GM12878 (cell line): ENCODE data around the gene AP1M2. TPM values are rescaled to one million over a fixed set of nuclear protein-coding genes. Genes with fewer than 3 reads are reported as not detected.

Experiments
- ATAC-seq: fragments of 200-7000 bp; cut with Tn5 transposase; 3 replicates; pipeline ENCODE4 v1.9.1; 2020; ENCODE audit warnings: mild to moderate bottlenecking, moderate library complexity
- BruUV-seq: library from RNA; stranded (reverse); fragments of 400-500 nt; replicated peaks from 2 replicates; lab custom pipeline; 2021; lab: Mats Ljungman, UMichigan
- CTCF ChIA-PET: fragments of 300-600 bp; sonication (Branson Sonifier 250); formaldehyde crosslinking; extraction: SDS; loops from one replicate; lab custom pipeline; 2021; ENCODE audit warnings: inconsistent platforms; lab: Yijun Ruan, JAX
- POLR2A ChIA-PET: fragments of 350-600 bp; formaldehyde crosslinking; extraction: SDS; loops from one replicate; lab custom pipeline; 2021; ENCODE audit warnings: inconsistent platforms; lab: Charles Lee
- RAD21 ChIA-PET: fragments of 300-600 bp; sonication (Branson Sonifier 250); formaldehyde crosslinking; loops from one replicate; lab custom pipeline; 2023; ENCODE audit warnings: antibody characterized with exemption; ENCODE audit not compliant: unreplicated experiment; lab: Charles Lee
- SMC1A ChIA-PET: fragments of 300-600 bp; sonication (Branson Sonifier 250); formaldehyde crosslinking; loops from one replicate; lab custom pipeline; 2023; ENCODE audit not compliant: unreplicated experiment, uncharacterized antibody; lab: Charles Lee
- DNase-seq: peaks from one replicate; pipeline ENCODE4 v3.0.0-alpha.2; 2011; ENCODE audit warnings: low read depth, low spot score
- FAIRE-seq: peaks from 3 replicates; lab custom pipeline; 2011; peaks lifted over from hg19 to GRCh38; lab: Jason Lieb, UNC
- H2AFZ ChIP-seq: 2 replicates; pipeline ENCODE4 v1.6.0; 2011; ENCODE audit warnings: low read depth, low read length, control low read depth; ENCODE audit not compliant: control insufficient read depth
- H3K27ac ChIP-seq: 2 replicates; pipeline ENCODE4 v1.5.1; 2011; ENCODE audit warnings: control low read depth; ENCODE audit not compliant: control insufficient read depth, insufficient read depth
- H3K27me3 ChIP-seq, 2 experiments: replicated peaks in 1 of 2; 2 replicates each; pipeline versions ENCODE4 v1.6.0 to v1.6.1; 2011; ENCODE audit warnings: low read length in 1 of 2; ENCODE audit not compliant: control insufficient read depth in 2 of 2, insufficient read depth in 2 of 2
- H3K36me3 ChIP-seq, 2 experiments: 2 replicates each; pipeline ENCODE4 v1.5.1; 2011; ENCODE audit warnings: low read length in 1 of 2; ENCODE audit not compliant: control insufficient read depth in 2 of 2, insufficient read depth in 2 of 2
- H3K4me1 ChIP-seq: 2 replicates; pipeline ENCODE4 v1.6.1; 2011; ENCODE audit warnings: mild to moderate bottlenecking, low read length, moderate library complexity, mixed read lengths; ENCODE audit not compliant: control insufficient read depth, insufficient read depth
- H3K4me2 ChIP-seq: 2 replicates; pipeline ENCODE4 v1.6.0; 2011; ENCODE audit warnings: control low read depth; ENCODE audit not compliant: control insufficient read depth, insufficient read depth
- H3K4me3 ChIP-seq: fragments of 200-600 bp; sonication (generic); 2 replicates; pipeline ENCODE4 v1.5.1; 2016
- H3K79me2 ChIP-seq: 2 replicates; pipeline ENCODE4 v1.6.0; 2011; ENCODE audit warnings: low read length; ENCODE audit not compliant: control insufficient read depth, insufficient read depth
- H3K9ac ChIP-seq: 2 replicates; pipeline ENCODE4 v1.8.0; 2011; ENCODE audit warnings: low read length, control low read depth, mixed read lengths; ENCODE audit not compliant: control insufficient read depth, insufficient read depth
- H3K9me3 ChIP-seq: replicated peaks from 3 replicates; pipeline ENCODE4 v1.5.1; 2011; ENCODE audit warnings: mild to moderate bottlenecking, low read length; ENCODE audit not compliant: control insufficient read depth, insufficient read depth
- H4K20me1 ChIP-seq: 2 replicates; pipeline ENCODE4 v1.6.0; 2011; ENCODE audit not compliant: control insufficient read depth, insufficient read depth
- BACH1 ChIP-seq: fragments of 450-650 bp; IDR thresholded peaks from 2 replicates; pipeline ENCODE4 v1.6.1; 2017; ENCODE audit warnings: mild to moderate bottlenecking, borderline replicate concordance
- BCL11A ChIP-seq: IDR thresholded peaks from 2 replicates; pipeline ENCODE4 v1.6.1; 2011; ENCODE audit warnings: low read depth, low read length
- CBFB ChIP-seq: IDR thresholded peaks from 2 replicates; pipeline ENCODE4 v1.6.1; 2016; ENCODE audit warnings: antibody characterized with exemption, low read depth
- HCFC1 ChIP-seq: fragments of 150-350 bp; IDR thresholded peaks from 2 replicates; pipeline ENCODE4 v1.6.1; 2014; ENCODE audit warnings: low read length
- MTA3 ChIP-seq: IDR thresholded peaks from 2 replicates; pipeline ENCODE4 v1.6.1; 2012; ENCODE audit warnings: low read length, inconsistent platforms, borderline replicate concordance
- NBN ChIP-seq: fragments of 450-650 bp; IDR thresholded peaks from 2 replicates; pipeline ENCODE4 v1.6.1; 2016
- NFYB ChIP-seq: IDR thresholded peaks from 2 replicates; pipeline ENCODE4 v1.6.1; 2011; ENCODE audit warnings: low read depth, mild to moderate bottlenecking, low read length, improper control_type of control experiment, moderate library complexity; ENCODE audit not compliant: insufficient read depth
- POU2F2 ChIP-seq: IDR thresholded peaks from 3 replicates; pipeline ENCODE4 v1.6.1; 2011; ENCODE audit warnings: low read depth, mild to moderate bottlenecking, low read length, borderline replicate concordance
- RCOR1 ChIP-seq: conservative IDR thresholded peaks from 2 replicates; pipeline ENCODE4 v1.6.1; 2012; ENCODE audit warnings: low read depth, low read length, improper control_type of control experiment
- RUNX3 ChIP-seq: IDR thresholded peaks from 2 replicates; pipeline ENCODE4 v1.6.1; 2012; ENCODE audit warnings: low read length, inconsistent platforms
- SREBF1 ChIP-seq: IDR thresholded peaks from 2 replicates; pipeline ENCODE4 v1.6.1; 2012; ENCODE audit warnings: mild to moderate bottlenecking, low read length
- STAT1 ChIP-seq: fragments of 450-650 bp; conservative IDR thresholded peaks from 2 replicates; pipeline ENCODE4 v1.6.1; 2014; ENCODE audit warnings: antibody characterized with exemption, mild to moderate bottlenecking
- WGBS: methylation state at CpG from one replicate; pipeline ENCODE4 v1.1.6; 2016; ENCODE audit warnings: low lambda C conversion rate; ENCODE audit not compliant: insufficient replicate concordance, insufficient coverage; ENCODE audit errors: missing lambda C conversion rate; 5-methylcytosine and 5-hydroxymethylcytosine counted together
- in situ Hi-C: fragments of 300-500 bp; cut with MboI; formaldehyde crosslinking; loops from 9 replicates; pipeline ENCODE4 v1.14.3; 2018; ENCODE audit warnings: mixed read lengths
- intact Hi-C: fragments of 100-400 bp; cut with micrococcal nuclease; formaldehyde crosslinking; loops from one replicate; pipeline ENCODE4 v1.14.2; 2022; ENCODE audit not compliant: unreplicated experiment
- polyA plus RNA-seq, 11 experiments: library from polyadenylated mRNA; depleted of rRNA in 4 of 11; unstranded in 6 of 11; stranded (reverse) in 5 of 11; fragments of >200 nt; fragmentation: Nextera tagmentation in 4 of 11; fragmentation: Illumina TruSeq in 1 of 11; extraction: Ambion mirVana in 4 of 11; extraction: Trizol in 1 of 11; gene quantifications; 1 replicate in 1 of 11; 2 replicates in 10 of 11; pipeline versions ENCODE4 v1.2.1 to v1.2.3, GENCODE V29; 2011 to 2016; ENCODE audit warnings: inconsistent platforms in 2 of 11, missing spikeins in 2 of 11, low read depth in 1 of 11
- total RNA-seq, 4 experiments: library from RNA; depleted of rRNA in 3 of 4; stranded (reverse); fragments of >200 nt in 3 of 4; fragmentation: Illumina TruSeq in 1 of 4; extraction: Trizol in 1 of 4; gene quantifications; 2 replicates each; pipeline versions ENCODE4 v1.2.1 to v1.2.3, GENCODE V29; 2013 to 2021
- TF ChIP-seq, protein P1 (sequence below): fragments of 450-650 bp; IDR thresholded peaks from 2 replicates; pipeline ENCODE4 v1.6.1; 2017; ENCODE audit warnings: mild to moderate bottlenecking, moderate library complexity

The AP1M2 gene
- total and polyA plus RNA-seq, 10 of the 15 experiments (the other 5 are each of a cell fraction or from before 2014, with no cell fraction given) = 0.72 TPM; not detected in 9

DNA sequence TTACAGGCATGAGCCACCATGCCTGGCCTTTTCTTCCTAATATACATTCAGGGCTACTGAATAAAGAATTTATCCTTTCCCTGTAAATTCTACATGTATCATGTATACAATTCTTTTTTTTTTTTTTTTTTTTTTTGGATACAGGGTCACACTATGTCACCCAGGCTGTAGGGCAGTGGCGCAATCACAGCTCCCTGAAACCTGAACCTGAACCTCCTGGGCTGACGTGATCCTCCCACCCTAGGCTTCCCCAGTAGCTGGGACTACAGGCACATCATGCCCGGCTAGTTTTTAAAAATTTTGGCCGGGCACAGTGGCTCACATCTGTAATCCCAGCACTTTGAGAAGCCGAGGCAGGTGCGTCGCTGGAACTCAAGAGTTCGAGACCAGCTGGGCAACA is 31.7 kb upstream of the AP1M2 start:
- ChIA-PET POLR2A (interaction anchor here (0.7 kb wide), 1 partner anchor 46 kb away, joined by 3 read pairs; no protein-coding TSS in a partner anchor), SMC1A (interaction anchor here (1.3 kb wide), 1 partner anchor 99 kb away, joined by 3 read pairs; the partner anchor contains the start of gene DNM2), CTCF (interaction anchor here (0.7 to 1.5 kb wide), 4 partner anchors 27 to 81 kb away, joined by 3 to 8 read pairs (median 4); no protein-coding TSS in a partner anchor), RAD21 (interaction anchor here (0.6 kb wide), 2 partner anchors 82 to 217 kb away, joined by 3 to 4 read pairs; partner anchors contain the start of gene TMED1)
- Histone ChIP-seq H3K4me2 (no peak overlapping the region), H3K27me3 (no peaks in the 10 kb centered on the region), H2AFZ (no peak overlapping the region), H3K36me3 (peaks cover 0 to 2% of the 10 kb centered on the region in 2 experiments; a peak in 2 of 4 replicates), H3K27ac (no peak overlapping the region), H4K20me1 (no peaks in the 10 kb centered on the region), H3K4me3 (no peak overlapping the region), H3K9me3 (no peaks in the 10 kb centered on the region), H3K79me2 (no peaks in the 10 kb centered on the region; the same call in 1 of the 2 replicates), H3K9ac (no peak overlapping the region), H3K4me1 (no peaks in the 10 kb centered on the region)
- 96% methylated on average over 8 of the region's 8 CpGs for WGBS
- FAIRE-seq (no peak), DNase-seq (no peak), ATAC-seq (no peak)
- TF ChIP-seq RCOR1 (no peak), NBN (no peak), BCL11A (no peak), CBFB (no peak), HCFC1 (no peak), RUNX3 (no peak), POU2F2 (no peak), SREBF1 (no peak), BACH1 (no peak), NFYB (no peak), STAT1 (no peak), MTA3 (no peak)
- TF ChIP-seq, protein P1, sequence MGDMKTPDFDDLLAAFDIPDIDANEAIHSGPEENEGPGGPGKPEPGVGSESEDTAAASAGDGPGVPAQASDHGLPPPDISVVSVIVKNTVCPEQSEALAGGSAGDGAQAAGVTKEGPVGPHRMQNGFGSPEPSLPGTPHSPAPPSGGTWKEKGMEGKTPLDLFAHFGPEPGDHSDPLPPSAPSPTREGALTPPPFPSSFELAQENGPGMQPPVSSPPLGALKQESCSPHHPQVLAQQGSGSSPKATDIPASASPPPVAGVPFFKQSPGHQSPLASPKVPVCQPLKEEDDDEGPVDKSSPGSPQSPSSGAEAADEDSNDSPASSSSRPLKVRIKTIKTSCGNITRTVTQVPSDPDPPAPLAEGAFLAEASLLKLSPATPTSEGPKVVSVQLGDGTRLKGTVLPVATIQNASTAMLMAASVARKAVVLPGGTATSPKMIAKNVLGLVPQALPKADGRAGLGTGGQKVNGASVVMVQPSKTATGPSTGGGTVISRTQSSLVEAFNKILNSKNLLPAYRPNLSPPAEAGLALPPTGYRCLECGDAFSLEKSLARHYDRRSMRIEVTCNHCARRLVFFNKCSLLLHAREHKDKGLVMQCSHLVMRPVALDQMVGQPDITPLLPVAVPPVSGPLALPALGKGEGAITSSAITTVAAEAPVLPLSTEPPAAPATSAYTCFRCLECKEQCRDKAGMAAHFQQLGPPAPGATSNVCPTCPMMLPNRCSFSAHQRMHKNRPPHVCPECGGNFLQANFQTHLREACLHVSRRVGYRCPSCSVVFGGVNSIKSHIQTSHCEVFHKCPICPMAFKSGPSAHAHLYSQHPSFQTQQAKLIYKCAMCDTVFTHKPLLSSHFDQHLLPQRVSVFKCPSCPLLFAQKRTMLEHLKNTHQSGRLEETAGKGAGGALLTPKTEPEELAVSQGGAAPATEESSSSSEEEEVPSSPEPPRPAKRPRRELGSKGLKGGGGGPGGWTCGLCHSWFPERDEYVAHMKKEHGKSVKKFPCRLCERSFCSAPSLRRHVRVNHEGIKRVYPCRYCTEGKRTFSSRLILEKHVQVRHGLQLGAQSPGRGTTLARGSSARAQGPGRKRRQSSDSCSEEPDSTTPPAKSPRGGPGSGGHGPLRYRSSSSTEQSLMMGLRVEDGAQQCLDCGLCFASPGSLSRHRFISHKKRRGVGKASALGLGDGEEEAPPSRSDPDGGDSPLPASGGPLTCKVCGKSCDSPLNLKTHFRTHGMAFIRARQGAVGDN = no peak
- BruUV-seq = no TSS peak
- in situ Hi-C loops (no loop called here), intact Hi-C loops (no loop called here)
